NCI-H2029 (cell line): ENCODE data around the gene NOS1AP.

Source experiments
- DNase-seq: peaks from one replicate; lab custom pipeline; 2025; lab: John Stamatoyannopoulos, UW

NOS1AP gene

GRCh38 chr1:162090378-162090777 is 20.9 kb downstream of the NOS1AP start:
- no peak for DNase-seq

- no peak for DNase-seq
These were observed 22.4 kb downstream of the NOS1AP start for GRCh38 chr1:162091681-162092524.

- DNase-seq = no peak
These were observed 23.6 kb downstream of the NOS1AP start for GRCh38 chr1:162093095-162093494.

- DNase-seq = no peak
These were observed 24.8 kb downstream of the NOS1AP start for GRCh38 chr1:162094271-162094670.

GRCh38 chr1:162094723-162095122 is 25.2 kb downstream of the NOS1AP start:
- DNase-seq = no peak

GRCh38 chr1:162107911-162108310 is 38.4 kb downstream of the NOS1AP start:
- no peak for DNase-seq

- no peak for DNase-seq
These were observed 38.9 kb downstream of the NOS1AP start for GRCh38 chr1:162108426-162108825.

- DNase-seq = no peak
These were observed 41.4 kb downstream of the NOS1AP start for GRCh38 chr1:162110910-162111309.

GRCh38 chr1:162111572-162111971 is 42.1 kb downstream of the NOS1AP start:
- no peak for DNase-seq

- no peak for DNase-seq
These were observed 43.9 kb downstream of the NOS1AP start for GRCh38 chr1:162113419-162113818.

GRCh38 chr1:162117039-162117774 is 47.7 kb downstream of the NOS1AP start:
- DNase-seq = no peak

GRCh38 chr1:162118063-162118462 is 48.6 kb downstream of the NOS1AP start:
- no peak for DNase-seq

GRCh38 chr1:162128693-162129356 is 59.3 kb downstream of the NOS1AP start:
- DNase-seq = no peak

- DNase-seq = no peak
These were observed 60.8 kb downstream of the NOS1AP start for GRCh38 chr1:162130308-162130707.

GRCh38 chr1:162131400-162132321 is 62.2 kb downstream of the NOS1AP start:
- no peak for DNase-seq

GRCh38 chr1:162133566-162133965 is 64.1 kb downstream of the NOS1AP start:
- no peak for DNase-seq

GRCh38 chr1:162134646-162135045 is 65.2 kb downstream of the NOS1AP start:
- DNase-seq = no peak

- DNase-seq = no peak
These were observed 65.8 kb downstream of the NOS1AP start for GRCh38 chr1:162135271-162135775.

GRCh38 chr1:162136760-162137159 is 67.3 kb downstream of the NOS1AP start:
- DNase-seq = no peak

- no peak for DNase-seq
These were observed 67.9 kb downstream of the NOS1AP start for GRCh38 chr1:162137179-162137960.

- no peak for DNase-seq
These were observed 68.6 kb downstream of the NOS1AP start for GRCh38 chr1:162138112-162138511.
